Stimulated activated memory B cell treated with anti-CD40 and anti-IgM and Interleukin-4, amounts not matched to agents 10 μg/mL and 1 μg/mL and 100 μg/mL, for 72 hours (primary cell): Measurements from ENCODE around the gene GALK2.
"Not testable (repeated sequence)": the region's sequence is repeated elsewhere in the genome, so short reads cannot be mapped to it uniquely, and the experiment has no call there.

Experiments used
- ATAC-seq: fragments of 150-1000 bp; cut with Tn5 transposase; 2 replicates; pipeline ENCODE4 v1.10.0; 2021
- H3K27ac Mint-ChIP-seq: one replicate; pipeline ENCODE4 v1.8.0; 2022; ENCODE audit warnings: mild to moderate bottlenecking, mixed read lengths
- H3K27me3 Mint-ChIP-seq: one replicate; pipeline ENCODE4 v1.8.0; 2022; ENCODE audit warnings: mixed read lengths
- H3K36me3 Mint-ChIP-seq: one replicate; pipeline ENCODE4 v1.8.0; 2022; ENCODE audit warnings: mixed read lengths
- H3K4me1 Mint-ChIP-seq: one replicate; pipeline ENCODE4 v1.8.0; 2022; ENCODE audit warnings: mixed read lengths
- H3K4me3 Mint-ChIP-seq: one replicate; pipeline ENCODE4 v1.8.0; 2022; ENCODE audit warnings: mild to moderate bottlenecking, moderate library complexity, mixed read lengths
- H3K9me3 Mint-ChIP-seq: one replicate; pipeline ENCODE4 v1.8.0; 2022; ENCODE audit warnings: mixed read lengths

Gene GALK2

GRCh38 chr15:49306551-49306950 lies 136.5 kb downstream of the GALK2 start:
- Mint-ChIP-seq H3K36me3 (peaks cover 68% of the 10 kb centered on the region), H3K27me3 (no peaks in the 10 kb centered on the region), H3K4me3 (no peak overlapping the region), H3K4me1 (peaks cover 22% of the 10 kb centered on the region), H3K27ac (no peak overlapping the region), H3K9me3 (no peaks in the 10 kb centered on the region)
- no peak for ATAC-seq

- Mint-ChIP-seq H3K9me3 (no peaks in the 10 kb centered on the region), H3K27ac (no peak overlapping the region), H3K4me3 (no peak overlapping the region), H3K36me3 (peaks cover 77% of the 10 kb centered on the region), H3K27me3 (no peaks in the 10 kb centered on the region), H3K4me1 (peaks cover 13% of the 10 kb centered on the region)
- ATAC-seq: no peak
These were observed 138.6 kb downstream of the GALK2 start for GRCh38 chr15:49308686-49309085.

- H3K4me1 Mint-ChIP-seq: peaks cover 12% of the 10 kb centered on the region
- no peaks in the 10 kb centered on the region for H3K27me3 Mint-ChIP-seq
- no peak overlapping the region for H3K4me3 Mint-ChIP-seq
- H3K36me3 Mint-ChIP-seq: peaks cover 73% of the 10 kb centered on the region
- no peaks in the 10 kb centered on the region for H3K9me3 Mint-ChIP-seq
- no peak overlapping the region for H3K27ac Mint-ChIP-seq
- ATAC-seq: no peak
These were observed 139.8 kb downstream of the GALK2 start for GRCh38 chr15:49309889-49310288.

- H3K9me3 Mint-ChIP-seq: peaks cover 8% of the 10 kb centered on the region
- H3K27ac Mint-ChIP-seq: no peak overlapping the region
- peaks cover 69% of the 10 kb centered on the region for H3K36me3 Mint-ChIP-seq
- H3K27me3 Mint-ChIP-seq: no peaks in the 10 kb centered on the region
- no peak for ATAC-seq
- peaks cover 12% of the 10 kb centered on the region for H3K4me1 Mint-ChIP-seq
- H3K4me3 Mint-ChIP-seq: no peak overlapping the region
These were observed 143.6 kb downstream of the GALK2 start for GRCh38 chr15:49313650-49314049.

GRCh38 chr15:49314716-49315115 lies 144.7 kb downstream of the GALK2 start:
- H3K4me3 Mint-ChIP-seq: no peak overlapping the region
- peaks cover 11% of the 10 kb centered on the region for H3K4me1 Mint-ChIP-seq
- H3K9me3 Mint-ChIP-seq: peaks cover 8% of the 10 kb centered on the region
- no peaks in the 10 kb centered on the region for H3K27me3 Mint-ChIP-seq
- no peak overlapping the region for H3K27ac Mint-ChIP-seq
- no peak for ATAC-seq
- H3K36me3 Mint-ChIP-seq: peaks cover 75% of the 10 kb centered on the region

GRCh38 chr15:49315391-49315823 lies 145.4 kb downstream of the GALK2 start:
- peaks cover 5% of the 10 kb centered on the region for H3K4me1 Mint-ChIP-seq
- H3K4me3 Mint-ChIP-seq: no peak overlapping the region
- H3K27me3 Mint-ChIP-seq: no peaks in the 10 kb centered on the region
- no peak overlapping the region for H3K27ac Mint-ChIP-seq
- no peak for ATAC-seq
- H3K9me3 Mint-ChIP-seq: peaks cover 8% of the 10 kb centered on the region
- H3K36me3 Mint-ChIP-seq: peaks cover 75% of the 10 kb centered on the region

- no peak for ATAC-seq
- Mint-ChIP-seq H3K27me3 (no peaks in the 10 kb centered on the region), H3K36me3 (peaks cover 63% of the 10 kb centered on the region), H3K4me3 (no peak overlapping the region), H3K27ac (no peak overlapping the region), H3K4me1 (no peaks in the 10 kb centered on the region), H3K9me3 (peaks cover 8% of the 10 kb centered on the region)
These were observed 150.3 kb downstream of the GALK2 start for GRCh38 chr15:49320351-49320750.

- ATAC-seq: no peak
- H3K4me3 Mint-ChIP-seq: no peak overlapping the region
- H3K36me3 Mint-ChIP-seq: peaks cover 53% of the 10 kb centered on the region
- no peaks in the 10 kb centered on the region for H3K9me3 Mint-ChIP-seq
- H3K27me3 Mint-ChIP-seq: no peaks in the 10 kb centered on the region
- H3K4me1 Mint-ChIP-seq: no peaks in the 10 kb centered on the region
- H3K27ac Mint-ChIP-seq: no peak overlapping the region
These were observed 153.2 kb downstream of the GALK2 start for GRCh38 chr15:49323207-49323606.

GRCh38 chr15:49327927-49328326 lies 157.9 kb downstream of the GALK2 start:
- H3K4me3 Mint-ChIP-seq: no peak overlapping the region
- ATAC-seq: no peak
- no peak overlapping the region for H3K27ac Mint-ChIP-seq
- H3K4me1 Mint-ChIP-seq: no peaks in the 10 kb centered on the region
- H3K36me3 Mint-ChIP-seq: peaks cover 31% of the 10 kb centered on the region
- H3K27me3 Mint-ChIP-seq: no peaks in the 10 kb centered on the region
- no peaks in the 10 kb centered on the region for H3K9me3 Mint-ChIP-seq

- H3K9me3 Mint-ChIP-seq: no peaks in the 10 kb centered on the region
- no peaks in the 10 kb centered on the region for H3K4me1 Mint-ChIP-seq
- no peak for ATAC-seq
- H3K27me3 Mint-ChIP-seq: no peaks in the 10 kb centered on the region
- H3K4me3 Mint-ChIP-seq: no peak overlapping the region
- no peak overlapping the region for H3K27ac Mint-ChIP-seq
- peaks cover 25% of the 10 kb centered on the region for H3K36me3 Mint-ChIP-seq
These were observed 158.9 kb downstream of the GALK2 start for GRCh38 chr15:49328941-49329340.

GRCh38 chr15:49330166-49330565 lies 160.1 kb downstream of the GALK2 start:
- H3K27me3 Mint-ChIP-seq: no peaks in the 10 kb centered on the region
- peaks cover 29% of the 10 kb centered on the region for H3K36me3 Mint-ChIP-seq
- no peak overlapping the region for H3K4me3 Mint-ChIP-seq
- no peak for ATAC-seq
- H3K9me3 Mint-ChIP-seq: no peaks in the 10 kb centered on the region
- H3K27ac Mint-ChIP-seq: no peak overlapping the region
- H3K4me1 Mint-ChIP-seq: no peaks in the 10 kb centered on the region

- Mint-ChIP-seq H3K36me3 (peaks cover 31% of the 10 kb centered on the region), H3K9me3 (no peaks in the 10 kb centered on the region), H3K27ac (no peak overlapping the region), H3K4me3 (no peak overlapping the region), H3K27me3 (no peaks in the 10 kb centered on the region), H3K4me1 (no peaks in the 10 kb centered on the region)
- ATAC-seq: no peak
These were observed 161.4 kb downstream of the GALK2 start for GRCh38 chr15:49331442-49331841.

- Mint-ChIP-seq H3K4me1 (no peaks in the 10 kb centered on the region), H3K36me3 (peaks cover 31% of the 10 kb centered on the region), H3K27ac (no peak overlapping the region), H3K9me3 (no peaks in the 10 kb centered on the region), H3K27me3 (no peaks in the 10 kb centered on the region), H3K4me3 (no peak overlapping the region)
- ATAC-seq: no peak
These were observed 161.9 kb downstream of the GALK2 start for GRCh38 chr15:49331951-49332350.

- ATAC-seq: no peak
- Mint-ChIP-seq H3K27ac (no peak overlapping the region), H3K36me3 (peaks cover 64% of the 10 kb centered on the region), H3K9me3 (peaks cover 3% of the 10 kb centered on the region), H3K4me3 (no peak overlapping the region), H3K27me3 (no peaks in the 10 kb centered on the region), H3K4me1 (no peaks in the 10 kb centered on the region)
These were observed 169.6 kb downstream of the GALK2 start for GRCh38 chr15:49339656-49340055.

GRCh38 chr15:49343546-49343945 lies 173.5 kb downstream of the GALK2 start:
- H3K36me3 Mint-ChIP-seq: peaks cover 47% of the 10 kb centered on the region
- H3K4me1 Mint-ChIP-seq: no peaks in the 10 kb centered on the region
- no peak for ATAC-seq
- no peak overlapping the region for H3K27ac Mint-ChIP-seq
- no peak overlapping the region for H3K4me3 Mint-ChIP-seq
- H3K27me3 Mint-ChIP-seq: no peaks in the 10 kb centered on the region
- H3K9me3 Mint-ChIP-seq: peaks cover 3% of the 10 kb centered on the region

GRCh38 chr15:49354439-49354838 lies 184.4 kb downstream of the GALK2 start:
- H3K36me3 Mint-ChIP-seq, H3K4me3 Mint-ChIP-seq, H3K27ac Mint-ChIP-seq, H3K4me1 Mint-ChIP-seq, ATAC-seq, H3K9me3 Mint-ChIP-seq, H3K27me3 Mint-ChIP-seq: not testable (repeated sequence)

GRCh38 chr15:49361370-49361769 lies 191.3 kb downstream of the GALK2 start:
- Mint-ChIP-seq H3K4me3 (no peak overlapping the region), H3K27ac (no peak overlapping the region), H3K36me3 (peaks cover 4% of the 10 kb centered on the region), H3K27me3 (no peaks in the 10 kb centered on the region), H3K4me1 (peaks cover 6% of the 10 kb centered on the region), H3K9me3 (peaks cover 8% of the 10 kb centered on the region)
- ATAC-seq: no peak
